Endothelial cell (in vitro differentiated cells): ENCODE data around the gene HABP4. TPM values are rescaled to one million over a fixed set of nuclear protein-coding genes. Genes with fewer than 3 reads are reported as not detected.

Source experiments
- DNase-seq: peaks from one replicate; pipeline ENCODE4 v3.0.0; 2021; ENCODE audit warnings: low spot score
- H3K27ac Mint-ChIP-seq: one replicate; pipeline ENCODE4 v1.8.0; 2021; ENCODE audit warnings: mixed read lengths, inconsistent platforms; ENCODE audit not compliant: unreplicated experiment
- H3K27me3 Mint-ChIP-seq: one replicate; pipeline ENCODE4 v1.8.0; 2021; ENCODE audit warnings: mild to moderate bottlenecking, moderate library complexity, mixed read lengths, inconsistent platforms; ENCODE audit not compliant: unreplicated experiment
- H3K36me3 Mint-ChIP-seq: one replicate; pipeline ENCODE4 v1.8.0; 2021; ENCODE audit warnings: mild to moderate bottlenecking, low read depth, mixed read lengths, inconsistent platforms; ENCODE audit not compliant: unreplicated experiment
- H3K4me1 Mint-ChIP-seq: one replicate; pipeline ENCODE4 v1.8.0; 2021; ENCODE audit warnings: mild to moderate bottlenecking, mixed read lengths, inconsistent platforms; ENCODE audit not compliant: unreplicated experiment
- H3K4me3 Mint-ChIP-seq: one replicate; pipeline ENCODE4 v1.8.0; 2021; ENCODE audit warnings: mild to moderate bottlenecking, mixed read lengths, inconsistent platforms; ENCODE audit not compliant: unreplicated experiment
- H3K9me3 Mint-ChIP-seq: one replicate; pipeline ENCODE4 v1.8.0; 2021; ENCODE audit warnings: mixed read lengths, inconsistent platforms; ENCODE audit not compliant: unreplicated experiment
- total RNA-seq: library from RNA; stranded (reverse); fragmentation: NEBNext Ultra II Directional; extraction: Animal tissue kit (Norgen Biotek cat#: 25700); gene quantifications from one replicate; pipeline ENCODE4 v1.2.1, GENCODE V29; 2021; ENCODE audit not compliant: unreplicated experiment
- TF ChIP-seq, protein P1 (sequence below): fragments of 200-600 bp; sonication (generic); IDR thresholded peaks from one replicate; pipeline ENCODE4 v1.5.0; 2021; ENCODE audit warnings: antibody characterized with exemption; ENCODE audit not compliant: unreplicated experiment

HABP4 gene
- total RNA-seq, 1 donor from 2014 or later, result 7.5 TPM

DNA sequence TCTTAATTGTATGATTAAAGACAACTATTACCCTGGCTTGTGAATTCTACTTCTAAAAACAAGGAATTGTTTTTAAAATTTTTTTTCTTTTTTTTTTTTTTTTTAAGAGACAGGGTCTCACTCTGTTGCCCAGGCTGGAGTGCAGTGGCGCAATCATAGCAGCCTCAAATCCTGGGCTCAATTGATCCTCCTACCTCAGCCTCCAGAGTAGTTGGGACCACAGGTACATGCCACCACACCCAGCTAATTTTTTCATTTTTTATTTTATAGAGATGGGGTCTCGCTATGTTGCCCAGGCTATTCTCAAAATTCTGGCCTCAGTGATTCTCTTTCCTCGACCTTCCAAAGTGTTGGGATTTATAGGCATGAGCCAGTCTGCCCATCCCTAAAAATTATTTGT is 62.3 kb downstream of the HABP4 start:
- TF ChIP-seq, protein P1, sequence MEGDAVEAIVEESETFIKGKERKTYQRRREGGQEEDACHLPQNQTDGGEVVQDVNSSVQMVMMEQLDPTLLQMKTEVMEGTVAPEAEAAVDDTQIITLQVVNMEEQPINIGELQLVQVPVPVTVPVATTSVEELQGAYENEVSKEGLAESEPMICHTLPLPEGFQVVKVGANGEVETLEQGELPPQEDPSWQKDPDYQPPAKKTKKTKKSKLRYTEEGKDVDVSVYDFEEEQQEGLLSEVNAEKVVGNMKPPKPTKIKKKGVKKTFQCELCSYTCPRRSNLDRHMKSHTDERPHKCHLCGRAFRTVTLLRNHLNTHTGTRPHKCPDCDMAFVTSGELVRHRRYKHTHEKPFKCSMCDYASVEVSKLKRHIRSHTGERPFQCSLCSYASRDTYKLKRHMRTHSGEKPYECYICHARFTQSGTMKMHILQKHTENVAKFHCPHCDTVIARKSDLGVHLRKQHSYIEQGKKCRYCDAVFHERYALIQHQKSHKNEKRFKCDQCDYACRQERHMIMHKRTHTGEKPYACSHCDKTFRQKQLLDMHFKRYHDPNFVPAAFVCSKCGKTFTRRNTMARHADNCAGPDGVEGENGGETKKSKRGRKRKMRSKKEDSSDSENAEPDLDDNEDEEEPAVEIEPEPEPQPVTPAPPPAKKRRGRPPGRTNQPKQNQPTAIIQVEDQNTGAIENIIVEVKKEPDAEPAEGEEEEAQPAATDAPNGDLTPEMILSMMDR, result no peak
- H3K36me3 Mint-ChIP-seq, result no peaks in the 10 kb centered on the region
- H3K27ac Mint-ChIP-seq, result no peak overlapping the region
- H3K4me1 Mint-ChIP-seq, result no peaks in the 10 kb centered on the region
- peaks cover 4% of the 10 kb centered on the region for H3K27me3 Mint-ChIP-seq
- no peak for DNase-seq
- H3K4me3 Mint-ChIP-seq, result no peak overlapping the region
- no peaks in the 10 kb centered on the region for H3K9me3 Mint-ChIP-seq

GRCh38 chr9:96513622-96514021 is 63.7 kb downstream of the HABP4 start:
- H3K9me3 Mint-ChIP-seq, result no peaks in the 10 kb centered on the region

GRCh38 chr9:96514108-96514799 is 64.3 kb downstream of the HABP4 start:
- H3K4me3 Mint-ChIP-seq, result no peak overlapping the region
- TF ChIP-seq, protein P1, result no peak
- peaks cover 4% of the 10 kb centered on the region for H3K27me3 Mint-ChIP-seq
- DNase-seq, result no peak
- no peaks in the 10 kb centered on the region for H3K36me3 Mint-ChIP-seq
- H3K27ac Mint-ChIP-seq, result no peak overlapping the region
- H3K9me3 Mint-ChIP-seq, result no peaks in the 10 kb centered on the region
- H3K4me1 Mint-ChIP-seq, result no peaks in the 10 kb centered on the region

More at GRCh38 chr9:96513622-96514021, 63.7 kb downstream of the HABP4 start:
- DNase-seq, result no peak
- Mint-ChIP-seq H3K4me1 (no peaks in the 10 kb centered on the region), H3K36me3 (no peaks in the 10 kb centered on the region), H3K27me3 (peaks cover 4% of the 10 kb centered on the region), H3K27ac (no peak overlapping the region), H3K4me3 (no peak overlapping the region)
- TF ChIP-seq, protein P1, result no peak

- H3K4me1 Mint-ChIP-seq, result no peaks in the 10 kb centered on the region
- no peak for DNase-seq
- H3K27ac Mint-ChIP-seq, result no peak overlapping the region
- peaks cover 4% of the 10 kb centered on the region for H3K27me3 Mint-ChIP-seq
- no peaks in the 10 kb centered on the region for H3K36me3 Mint-ChIP-seq
- TF ChIP-seq, protein P1, result no peak
- H3K4me3 Mint-ChIP-seq, result no peak overlapping the region
- H3K9me3 Mint-ChIP-seq, result no peaks in the 10 kb centered on the region
These were observed 64.8 kb downstream of the HABP4 start for GRCh38 chr9:96514800-96515158.

- TF ChIP-seq, protein P1, result no peak
- Mint-ChIP-seq H3K9me3 (no peaks in the 10 kb centered on the region), H3K36me3 (no peaks in the 10 kb centered on the region), H3K4me3 (no peak overlapping the region), H3K27me3 (peaks cover 4% of the 10 kb centered on the region), H3K4me1 (no peaks in the 10 kb centered on the region), H3K27ac (no peak overlapping the region)
- no peak for DNase-seq
These were observed 65.9 kb downstream of the HABP4 start for GRCh38 chr9:96515621-96516470.
